D721Med (cell line): ENCODE data around the gene EDEM1.

Experiments
- DNase-seq: peaks from one replicate; pipeline ENCODE4 v3.0.0; 2011; ENCODE audit warnings: low spot score; ENCODE audit not compliant: insufficient read length
- FAIRE-seq: peaks from 2 replicates; lab custom pipeline; 2011; peaks lifted over from hg19 to GRCh38; lab: Jason Lieb, UNC
- CTCF ChIP-seq: IDR thresholded peaks from 2 replicates; pipeline ENCODE4 v1.5.1; 2012; ENCODE audit warnings: mild to moderate bottlenecking, control low read depth; ENCODE audit not compliant: insufficient read depth; ENCODE audit errors: missing control alignments

EDEM1 gene

GRCh38 chr3:5213574-5213966 lies 26.1 kb downstream of the EDEM1 start:
- TF ChIP-seq CTCF, result no peak
- FAIRE-seq (no peak), DNase-seq (no peak)

- FAIRE-seq, result no peak
- TF ChIP-seq CTCF, result no peak
- DNase-seq, result no peak
Measured at GRCh38 chr3:5214352-5214751, 26.8 kb downstream of the EDEM1 start.

- FAIRE-seq (no peak), DNase-seq (no peak)
- TF ChIP-seq CTCF, result no peak
Measured at GRCh38 chr3:5217824-5218595, 30.5 kb downstream of the EDEM1 start.

GRCh38 chr3:5218815-5219214 lies 31.3 kb downstream of the EDEM1 start:
- FAIRE-seq (no peak), DNase-seq (no peak)
- TF ChIP-seq CTCF, result no peak

- FAIRE-seq (no peak), DNase-seq (no peak)
- no peak for TF ChIP-seq CTCF
Measured at GRCh38 chr3:5219216-5219615, 31.7 kb downstream of the EDEM1 start.

- no peak for TF ChIP-seq CTCF
- no peak for FAIRE-seq
- DNase-seq, result no peak
Measured at GRCh38 chr3:5220193-5220592, 32.7 kb downstream of the EDEM1 start.

- DNase-seq (no peak), FAIRE-seq (no peak)
- no peak for TF ChIP-seq CTCF
Measured at GRCh38 chr3:5220667-5221431, 33.3 kb downstream of the EDEM1 start.
